A549 (cell line): ENCODE data around the gene MEIOC. TPM values are rescaled to one million over a fixed set of nuclear protein-coding genes. Genes with fewer than 3 reads are reported as not detected.

ENCODE experiments used
- ATAC-seq, 2 experiments: fragments of 200-7000 bp in 1 of 2; fragments of >200 bp in 1 of 2; cut with Nextera tagmentation in 1 of 2; cut with Tn5 transposase in 1 of 2; 3 replicates each; pipeline versions ENCODE4 v1.8.0 to v1.9.1; 2018 to 2020; ENCODE audit warnings: mild to moderate bottlenecking in 1 of 2, moderate library complexity in 1 of 2
- CTCF ChIA-PET: fragments of 300-600 bp; sonication (Branson Sonifier 250); formaldehyde crosslinking; extraction: SDS; loops from one replicate; lab custom pipeline; 2021; ENCODE audit warnings: antibody characterized with exemption, inconsistent platforms; lab: Yijun Ruan, JAX
- POLR2A ChIA-PET: fragments of 350-600 bp; formaldehyde crosslinking; extraction: SDS; loops from one replicate; lab custom pipeline; 2021; ENCODE audit warnings: antibody characterized with exemption, inconsistent platforms; lab: Yijun Ruan, JAX
- DNase-seq, 2 experiments: peaks; one replicate each; pipeline versions ENCODE4 v3.0.0 to v3.0.0-alpha.2; 2011 to 2016; ENCODE audit warnings: low read depth in 1 of 2, low spot score in 1 of 2
- FAIRE-seq: peaks from 2 replicates; lab custom pipeline; 2011; peaks lifted over from hg19 to GRCh38; lab: Jason Lieb, UNC
- H3K27ac ChIP-seq, 2 experiments: fragments of >200 bp; sonication (Bioruptor Twin); formaldehyde crosslinking; 3 replicates each; pipeline ENCODE4 v1.5.1; 2016 to 2017
- H3K4me1 ChIP-seq: fragments of >200 bp; sonication (Bioruptor Twin); formaldehyde crosslinking; 3 replicates; pipeline ENCODE4 v1.6.1; 2016
- H3K4me2 ChIP-seq: fragments of >200 bp; sonication (Bioruptor Twin); formaldehyde crosslinking; 3 replicates; pipeline ENCODE4 v1.6.1; 2016
- H3K4me3 ChIP-seq: fragments of >200 bp; sonication (Bioruptor Twin); formaldehyde crosslinking; 3 replicates; pipeline ENCODE4 v1.5.1; 2016
- H3K9me3 ChIP-seq: fragments of >200 bp; sonication (Bioruptor Twin); formaldehyde crosslinking; 3 replicates; pipeline ENCODE4 v1.6.1; 2016
- CEBPB ChIP-seq, 2 experiments: fragments of >200 bp in 1 of 2; sonication (Bioruptor Twin) in 1 of 2; formaldehyde crosslinking in 1 of 2; IDR thresholded peaks; 2 replicates each; pipeline ENCODE4 v1.6.1; 2012 to 2016
- CHD4 ChIP-seq: fragments of 200-600 bp; sonication (generic); IDR thresholded peaks from 2 replicates; pipeline ENCODE4 v1.6.1; 2016; ENCODE audit warnings: antibody characterized with exemption, mild to moderate bottlenecking, borderline replicate concordance
- HDAC2 ChIP-seq: fragments of 200-600 bp; sonication (generic); IDR thresholded peaks from 2 replicates; pipeline ENCODE4 v1.6.1; 2016
- HEYL ChIP-seq: fragments of 250-450 bp; sonication (Bioruptor Pico); IDR thresholded peaks from 2 replicates; pipeline ENCODE4 v1.8.0; 2021; ENCODE audit warnings: mild to moderate bottlenecking, moderate library complexity
- HOXB13 ChIP-seq: fragments of 250-450 bp; sonication (Bioruptor Pico); IDR thresholded peaks from 2 replicates; pipeline ENCODE4 v1.5.0; 2020; ENCODE audit warnings: low read depth, mild to moderate bottlenecking, moderate library complexity
- MAFK ChIP-seq: fragments of 450-650 bp; IDR thresholded peaks from 2 replicates; pipeline ENCODE4 v1.6.1; 2014; ENCODE audit not compliant: partially characterized antibody
- RAD21 ChIP-seq, 2 experiments: fragments of >200 bp in 1 of 2; sonication (Bioruptor Twin) in 1 of 2; formaldehyde crosslinking in 1 of 2; IDR thresholded peaks in 1 of 2; conservative IDR thresholded peaks in 1 of 2; 2 replicates in 1 of 2; 3 replicates in 1 of 2; pipeline ENCODE4 v1.6.1; 2012 to 2018; ENCODE audit warnings: inconsistent platforms in 1 of 2
- RARB ChIP-seq: fragments of 250-450 bp; sonication (Bioruptor Pico); IDR thresholded peaks from 2 replicates; pipeline ENCODE4 v1.8.0; 2021; ENCODE audit warnings: mild to moderate bottlenecking, moderate library complexity
- SMC3 ChIP-seq: fragments of >200 bp; sonication (Bioruptor Twin); formaldehyde crosslinking; IDR thresholded peaks from 3 replicates; pipeline ENCODE4 v1.6.1; 2018; ENCODE audit warnings: inconsistent platforms
- WGBS: methylation state at CpG from one replicate; pipeline ENCODE4 v1.1.6; 2017; ENCODE audit errors: missing lambda C conversion rate; 5-methylcytosine and 5-hydroxymethylcytosine counted together
- polyA plus RNA-seq, 4 experiments: library from polyadenylated mRNA; depleted of rRNA in 3 of 4; stranded (reverse); fragments of >200 nt; fragmentation: RNase III in 1 of 4; extraction: RNeasy Plus Mini Kit Qiagen cat#74134 plus additional on column Dnase treatment in 1 of 4; gene quantifications; 2 replicates in 3 of 4; 3 replicates in 1 of 4; pipeline ENCODE4 v1.2.3, GENCODE V29; 2011 to 2017
- TF ChIP-seq, protein P1 (sequence below): IDR thresholded peaks from 2 replicates; pipeline ENCODE4 v1.6.1; 2012
- TF ChIP-seq, protein P2 (sequence below): fragments of 200-600 bp; sonication (generic); IDR thresholded peaks from 2 replicates; pipeline ENCODE4 v1.6.1; 2016; ENCODE audit warnings: antibody characterized with exemption, mild to moderate bottlenecking, moderate library complexity
- TF ChIP-seq, protein P3 (sequence below): IDR thresholded peaks from 2 replicates; pipeline ENCODE4 v1.6.1; 2012; ENCODE audit warnings: low read depth, borderline replicate concordance
- TF ChIP-seq, protein P4 (sequence below): fragments of >200 bp; sonication (Bioruptor Twin); formaldehyde crosslinking; IDR thresholded peaks from 2 replicates; pipeline ENCODE4 v1.6.1; 2016
- TF ChIP-seq, protein P5 (sequence below): fragments of 250-450 bp; sonication (Bioruptor Pico); IDR thresholded peaks from 2 replicates; pipeline ENCODE4 v1.5.0; 2020; ENCODE audit warnings: low read depth, mild to moderate bottlenecking, moderate library complexity
- TF ChIP-seq, protein P6 (sequence below): fragments of >200 bp; sonication (Bioruptor Twin); formaldehyde crosslinking; IDR thresholded peaks from 3 replicates; pipeline ENCODE4 v1.5.1; 2016

Gene MEIOC
- polyA plus RNA-seq, 2 of the 4 experiments (the other 2 are of a cell fraction) = 5.9 to 18.2 TPM

DNA sequence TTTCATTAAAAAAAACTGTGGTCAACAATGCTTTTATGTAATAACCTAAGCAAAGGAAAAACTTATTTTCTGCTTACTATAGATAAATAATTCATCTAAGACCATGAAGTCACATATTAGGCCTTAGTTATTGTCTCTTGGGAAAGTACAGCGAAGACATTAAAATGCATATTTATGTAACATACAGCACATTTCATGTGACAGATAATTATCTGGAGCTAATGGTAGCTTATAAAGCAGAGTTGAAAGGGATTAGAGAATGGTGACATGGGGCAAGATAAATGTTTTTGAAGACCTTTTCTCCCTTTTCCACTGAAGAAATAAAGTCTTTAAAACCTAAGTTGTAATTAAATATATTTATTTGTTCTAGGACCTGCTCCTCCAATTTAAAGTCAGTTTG lies 9.7 kb downstream of the MEIOC start:
- ChIA-PET POLR2A (no interaction called here), CTCF (interaction anchor here (0.6 to 1.9 kb wide), 7 partner anchors 10 to 266 kb away, joined by 3 to 9 read pairs (median 5); partner anchors contain the start of gene MEIOC)
- no peak overlapping the region for H3K27ac ChIP-seq
- DNase-seq (no peak), FAIRE-seq (peak; percentile 67), ATAC-seq (no peak)
- no peak overlapping the region for H3K4me2 ChIP-seq
- H3K9me3 ChIP-seq = no peaks in the 10 kb centered on the region
- H3K4me1 ChIP-seq = no peaks in the 10 kb centered on the region
- TF ChIP-seq HOXB13 (CRISPR knock-in tag) (no peak), MAFK (peak; percentile 15), CHD4 (no peak), RAD21 (conservative IDR thresholded peaks at IDR 0.05 in 1 of 2, IDR thresholded peaks at IDR 0.05 in 1 of 2) (no peak), HDAC2 (no peak)
- TF ChIP-seq, protein P1, sequence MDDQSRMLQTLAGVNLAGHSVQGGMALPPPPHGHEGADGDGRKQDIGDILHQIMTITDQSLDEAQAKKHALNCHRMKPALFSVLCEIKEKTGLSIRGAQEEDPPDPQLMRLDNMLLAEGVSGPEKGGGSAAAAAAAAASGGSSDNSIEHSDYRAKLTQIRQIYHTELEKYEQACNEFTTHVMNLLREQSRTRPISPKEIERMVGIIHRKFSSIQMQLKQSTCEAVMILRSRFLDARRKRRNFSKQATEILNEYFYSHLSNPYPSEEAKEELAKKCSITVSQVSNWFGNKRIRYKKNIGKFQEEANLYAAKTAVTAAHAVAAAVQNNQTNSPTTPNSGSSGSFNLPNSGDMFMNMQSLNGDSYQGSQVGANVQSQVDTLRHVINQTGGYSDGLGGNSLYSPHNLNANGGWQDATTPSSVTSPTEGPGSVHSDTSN = no peak
- TF ChIP-seq, protein P2, sequence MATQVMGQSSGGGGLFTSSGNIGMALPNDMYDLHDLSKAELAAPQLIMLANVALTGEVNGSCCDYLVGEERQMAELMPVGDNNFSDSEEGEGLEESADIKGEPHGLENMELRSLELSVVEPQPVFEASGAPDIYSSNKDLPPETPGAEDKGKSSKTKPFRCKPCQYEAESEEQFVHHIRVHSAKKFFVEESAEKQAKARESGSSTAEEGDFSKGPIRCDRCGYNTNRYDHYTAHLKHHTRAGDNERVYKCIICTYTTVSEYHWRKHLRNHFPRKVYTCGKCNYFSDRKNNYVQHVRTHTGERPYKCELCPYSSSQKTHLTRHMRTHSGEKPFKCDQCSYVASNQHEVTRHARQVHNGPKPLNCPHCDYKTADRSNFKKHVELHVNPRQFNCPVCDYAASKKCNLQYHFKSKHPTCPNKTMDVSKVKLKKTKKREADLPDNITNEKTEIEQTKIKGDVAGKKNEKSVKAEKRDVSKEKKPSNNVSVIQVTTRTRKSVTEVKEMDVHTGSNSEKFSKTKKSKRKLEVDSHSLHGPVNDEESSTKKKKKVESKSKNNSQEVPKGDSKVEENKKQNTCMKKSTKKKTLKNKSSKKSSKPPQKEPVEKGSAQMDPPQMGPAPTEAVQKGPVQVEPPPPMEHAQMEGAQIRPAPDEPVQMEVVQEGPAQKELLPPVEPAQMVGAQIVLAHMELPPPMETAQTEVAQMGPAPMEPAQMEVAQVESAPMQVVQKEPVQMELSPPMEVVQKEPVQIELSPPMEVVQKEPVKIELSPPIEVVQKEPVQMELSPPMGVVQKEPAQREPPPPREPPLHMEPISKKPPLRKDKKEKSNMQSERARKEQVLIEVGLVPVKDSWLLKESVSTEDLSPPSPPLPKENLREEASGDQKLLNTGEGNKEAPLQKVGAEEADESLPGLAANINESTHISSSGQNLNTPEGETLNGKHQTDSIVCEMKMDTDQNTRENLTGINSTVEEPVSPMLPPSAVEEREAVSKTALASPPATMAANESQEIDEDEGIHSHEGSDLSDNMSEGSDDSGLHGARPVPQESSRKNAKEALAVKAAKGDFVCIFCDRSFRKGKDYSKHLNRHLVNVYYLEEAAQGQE = no peak
- WGBS = 93% methylated on average over 1 of the region's 1 CpG
- no peak overlapping the region for H3K4me3 ChIP-seq

DNA sequence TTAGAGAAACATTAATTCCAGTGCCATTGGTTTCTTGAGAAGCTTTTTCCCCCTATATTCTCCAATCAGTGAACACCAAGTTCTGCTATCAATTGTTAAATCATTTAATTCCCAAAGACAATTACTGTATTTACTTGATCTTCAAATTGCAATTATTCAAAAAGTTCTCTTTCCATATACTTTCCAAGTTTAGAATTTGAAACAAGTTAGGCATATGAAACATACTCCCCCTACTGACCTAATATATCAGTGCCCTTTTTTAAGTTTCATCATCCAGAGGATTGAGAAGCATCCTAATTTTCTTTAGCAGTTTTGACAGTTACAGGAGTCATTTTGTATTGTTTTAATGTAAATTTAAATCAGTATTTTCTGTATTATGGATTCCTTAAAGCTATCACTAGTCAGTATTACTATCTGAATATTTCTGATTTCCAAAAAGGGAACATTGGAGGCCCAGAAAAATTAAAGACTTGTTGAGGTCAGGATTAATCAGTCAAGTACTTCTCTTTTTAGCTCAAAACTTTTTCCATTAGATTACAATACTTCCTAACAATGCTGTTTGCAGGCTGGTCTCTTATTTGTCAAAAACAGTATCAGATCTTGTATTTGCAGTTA lies 16.3 kb downstream of the MEIOC start:
- CTCF ChIA-PET = interaction anchor here (0.6 to 4.5 kb wide), 31 partner anchors 9 to 296 kb away, joined by 3 to 45 read pairs (median 4); partner anchors contain the start of genes CCDC43 and MEIOC
- H3K4me3 ChIP-seq = no peak overlapping the region
- DNase-seq (peak; percentile 42 to 60), FAIRE-seq (peak; percentile 99), ATAC-seq (peak; percentile 66 to 70; a peak in 3 of 6 replicates)
- H3K27ac ChIP-seq = no peak overlapping the region
- no peaks in the 10 kb centered on the region for H3K4me1 ChIP-seq
- H3K4me2 ChIP-seq = no peak overlapping the region
- TF ChIP-seq RARB (CRISPR knock-in tag) = no peak
- peak in 1 of 2 experiments; percentile 23; a peak in 1 of 4 replicates for TF ChIP-seq CEBPB (IDR thresholded peaks at IDR 0.05)
- TF ChIP-seq, protein P3, sequence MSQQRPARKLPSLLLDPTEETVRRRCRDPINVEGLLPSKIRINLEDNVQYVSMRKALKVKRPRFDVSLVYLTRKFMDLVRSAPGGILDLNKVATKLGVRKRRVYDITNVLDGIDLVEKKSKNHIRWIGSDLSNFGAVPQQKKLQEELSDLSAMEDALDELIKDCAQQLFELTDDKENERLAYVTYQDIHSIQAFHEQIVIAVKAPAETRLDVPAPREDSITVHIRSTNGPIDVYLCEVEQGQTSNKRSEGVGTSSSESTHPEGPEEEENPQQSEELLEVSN = no peak
- peak; percentile 65 for TF ChIP-seq SMC3
- TF ChIP-seq, protein P4, sequence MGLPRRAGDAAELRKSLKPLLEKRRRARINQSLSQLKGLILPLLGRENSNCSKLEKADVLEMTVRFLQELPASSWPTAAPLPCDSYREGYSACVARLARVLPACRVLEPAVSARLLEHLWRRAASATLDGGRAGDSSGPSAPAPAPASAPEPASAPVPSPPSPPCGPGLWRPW = no peak
- no peak for TF ChIP-seq HOXB13 (CRISPR knock-in tag)
- TF ChIP-seq HEYL (CRISPR knock-in tag) = no peak
- TF ChIP-seq, protein P5, sequence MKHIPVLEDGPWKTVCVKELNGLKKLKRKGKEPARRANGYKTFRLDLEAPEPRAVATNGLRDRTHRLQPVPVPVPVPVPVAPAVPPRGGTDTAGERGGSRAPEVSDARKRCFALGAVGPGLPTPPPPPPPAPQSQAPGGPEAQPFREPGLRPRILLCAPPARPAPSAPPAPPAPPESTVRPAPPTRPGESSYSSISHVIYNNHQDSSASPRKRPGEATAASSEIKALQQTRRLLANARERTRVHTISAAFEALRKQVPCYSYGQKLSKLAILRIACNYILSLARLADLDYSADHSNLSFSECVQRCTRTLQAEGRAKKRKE (CRISPR knock-in tag) = no peak
- TF ChIP-seq HDAC2 = no peak
- TF ChIP-seq, protein P6, sequence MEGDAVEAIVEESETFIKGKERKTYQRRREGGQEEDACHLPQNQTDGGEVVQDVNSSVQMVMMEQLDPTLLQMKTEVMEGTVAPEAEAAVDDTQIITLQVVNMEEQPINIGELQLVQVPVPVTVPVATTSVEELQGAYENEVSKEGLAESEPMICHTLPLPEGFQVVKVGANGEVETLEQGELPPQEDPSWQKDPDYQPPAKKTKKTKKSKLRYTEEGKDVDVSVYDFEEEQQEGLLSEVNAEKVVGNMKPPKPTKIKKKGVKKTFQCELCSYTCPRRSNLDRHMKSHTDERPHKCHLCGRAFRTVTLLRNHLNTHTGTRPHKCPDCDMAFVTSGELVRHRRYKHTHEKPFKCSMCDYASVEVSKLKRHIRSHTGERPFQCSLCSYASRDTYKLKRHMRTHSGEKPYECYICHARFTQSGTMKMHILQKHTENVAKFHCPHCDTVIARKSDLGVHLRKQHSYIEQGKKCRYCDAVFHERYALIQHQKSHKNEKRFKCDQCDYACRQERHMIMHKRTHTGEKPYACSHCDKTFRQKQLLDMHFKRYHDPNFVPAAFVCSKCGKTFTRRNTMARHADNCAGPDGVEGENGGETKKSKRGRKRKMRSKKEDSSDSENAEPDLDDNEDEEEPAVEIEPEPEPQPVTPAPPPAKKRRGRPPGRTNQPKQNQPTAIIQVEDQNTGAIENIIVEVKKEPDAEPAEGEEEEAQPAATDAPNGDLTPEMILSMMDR = peak; percentile 74
- peak; percentile 61 to 76 for TF ChIP-seq RAD21 (conservative IDR thresholded peaks at IDR 0.05 in 1 of 2, IDR thresholded peaks at IDR 0.05 in 1 of 2)
- TF ChIP-seq, all 56 proteins: peak for 4
- POLR2A ChIA-PET = no interaction called here
- no peaks in the 10 kb centered on the region for H3K9me3 ChIP-seq
